A204.1 (cell line): ENCODE measurements around the gene SRSF2.
"Not testable (repeated sequence)": the region's sequence is repeated elsewhere in the genome, so short reads cannot be mapped to it uniquely, and the experiment has no call there.

Experiments
- FAIRE-seq: peaks from 2 replicates; lab custom pipeline; 2012; peaks lifted over from hg19 to GRCh38; lab: Jason Lieb, UNC

SRSF2 gene

GRCh38 chr17:76700617-76701470 is 36.3 kb downstream of the SRSF2 start:
- FAIRE-seq, result no peak

DNA sequence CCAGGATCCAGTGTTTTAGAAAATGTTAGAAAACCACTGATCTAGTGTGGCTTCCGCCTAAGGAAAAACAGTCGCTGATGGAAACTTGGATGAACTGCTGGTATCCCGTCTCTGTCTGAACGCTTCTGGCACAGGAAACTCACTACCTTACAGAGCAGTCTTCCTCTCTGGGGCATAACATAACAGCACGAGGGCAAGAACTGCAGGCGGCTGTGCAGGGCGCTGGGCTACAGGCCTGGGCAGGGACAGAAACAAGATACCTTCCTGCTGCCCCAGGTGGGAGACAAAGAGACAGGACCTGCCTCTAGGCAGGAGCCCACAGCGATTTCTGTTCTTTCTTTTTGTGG is 36.9 kb downstream of the SRSF2 start:
- FAIRE-seq, result no peak

DNA sequence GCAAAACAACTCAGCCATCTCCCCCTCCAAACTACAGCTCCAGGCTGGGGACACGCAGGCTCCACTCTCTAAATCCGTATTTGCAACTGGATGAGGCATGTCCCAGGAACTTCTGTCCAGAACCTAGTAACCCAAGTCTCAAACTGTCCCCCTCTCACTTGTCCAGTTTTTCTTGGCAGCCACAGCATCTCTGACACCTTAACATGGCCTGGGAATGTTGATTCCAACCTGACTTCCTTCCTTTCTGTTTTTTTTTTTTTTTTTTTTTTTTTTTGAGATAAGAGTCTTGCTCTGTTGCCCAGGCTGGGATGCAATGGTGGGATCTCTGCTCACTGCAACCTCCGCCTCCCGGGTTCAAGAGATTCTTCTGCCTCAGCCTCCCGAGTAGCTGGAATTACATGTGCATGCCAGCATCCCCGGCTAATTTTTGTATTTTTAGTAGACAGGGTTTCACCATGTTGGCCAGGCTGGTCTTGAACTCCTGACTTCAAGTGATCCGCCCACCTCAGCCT is 38.6 kb downstream of the SRSF2 start:
- not testable (repeated sequence) for FAIRE-seq

- no peak for FAIRE-seq
Measured at GRCh38 chr17:76697702-76698465, 39.2 kb downstream of the SRSF2 start.

DNA sequence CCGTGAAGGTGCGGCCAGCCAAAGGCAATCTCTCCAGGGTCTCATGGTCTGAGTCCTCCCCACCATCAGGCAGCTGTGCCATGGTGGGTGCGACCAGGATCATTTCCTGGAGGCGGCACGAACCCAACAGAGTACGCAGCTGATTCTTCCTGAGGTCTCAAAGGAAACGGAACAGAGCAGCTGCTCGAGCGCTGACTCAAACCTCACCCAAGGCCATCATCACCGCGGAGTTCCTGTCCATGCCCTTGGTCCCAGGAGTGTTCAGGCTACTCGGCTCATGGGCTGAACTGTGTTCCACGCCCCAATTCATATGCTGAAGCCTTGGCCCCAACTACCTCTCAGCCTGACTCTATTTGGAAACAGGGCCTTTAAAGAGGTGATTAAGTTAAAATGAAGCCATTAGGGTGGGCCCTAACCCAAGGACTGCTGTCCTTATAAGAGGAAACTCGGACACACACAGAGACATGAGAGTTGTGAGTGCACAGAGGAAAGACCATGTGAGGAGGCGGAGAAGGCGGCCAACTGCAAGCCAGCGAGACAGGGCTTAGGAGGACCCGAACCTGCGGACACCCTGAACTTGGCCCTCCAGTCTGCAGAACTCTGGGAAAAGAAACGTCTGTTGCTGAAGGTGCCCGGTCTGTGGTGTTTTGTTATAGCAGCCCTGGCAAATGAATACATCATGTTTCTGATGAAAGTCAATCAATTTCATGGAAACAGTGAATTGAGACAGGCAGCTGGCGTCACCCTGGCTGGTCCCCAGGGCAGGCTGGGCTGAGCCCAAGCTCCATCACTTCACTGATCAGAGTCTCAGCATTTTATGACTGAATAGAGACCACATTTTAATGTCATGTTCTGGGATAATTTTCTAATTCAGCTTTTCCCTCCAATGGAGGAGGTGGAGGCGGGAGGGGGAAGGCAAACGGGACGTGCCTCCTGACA is 40.1 kb downstream of the SRSF2 start:
- FAIRE-seq, result no peak

DNA sequence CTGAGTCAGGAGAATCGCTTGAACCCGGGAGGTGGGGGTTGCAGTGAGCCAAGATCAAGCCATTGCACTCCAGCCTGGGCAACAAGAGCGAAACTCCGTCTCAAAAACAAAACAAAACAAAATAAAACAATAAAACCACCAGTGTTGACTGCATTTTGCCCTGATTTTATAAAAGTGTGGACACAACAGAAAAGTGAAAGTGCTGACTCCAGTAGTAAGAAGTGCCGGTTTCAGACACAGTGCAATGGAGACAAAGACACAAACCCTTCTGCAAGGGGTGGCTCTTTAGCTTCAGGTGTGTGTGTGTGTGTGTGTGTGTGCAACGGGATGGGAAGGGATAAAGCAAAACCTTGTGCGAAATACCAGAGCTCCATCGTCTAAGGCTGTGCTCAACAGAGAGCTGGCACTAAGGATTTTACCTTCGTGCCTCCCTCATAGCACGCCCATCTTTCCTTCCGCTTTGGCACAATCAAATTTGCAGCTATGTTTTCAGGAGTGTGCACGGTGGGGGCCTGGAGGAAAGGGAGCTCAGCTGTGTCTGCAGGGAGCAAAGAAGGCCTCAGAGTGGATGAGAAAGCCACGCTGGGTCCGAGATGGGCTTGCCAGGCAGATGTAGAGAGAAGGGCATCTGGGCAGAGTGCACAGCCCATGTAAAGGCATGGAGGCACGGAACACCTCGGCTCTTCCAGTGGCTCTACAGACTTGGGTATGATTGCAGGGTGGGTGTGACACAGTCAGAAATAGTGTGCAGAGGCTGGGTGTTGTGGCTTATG is 41.9 kb downstream of the SRSF2 start:
- FAIRE-seq, result no peak

GRCh38 chr17:76691379-76692191 is 45.5 kb downstream of the SRSF2 start:
- FAIRE-seq, result no peak

- no peak for FAIRE-seq
Measured at GRCh38 chr17:76690596-76691280, 46.4 kb downstream of the SRSF2 start.

DNA sequence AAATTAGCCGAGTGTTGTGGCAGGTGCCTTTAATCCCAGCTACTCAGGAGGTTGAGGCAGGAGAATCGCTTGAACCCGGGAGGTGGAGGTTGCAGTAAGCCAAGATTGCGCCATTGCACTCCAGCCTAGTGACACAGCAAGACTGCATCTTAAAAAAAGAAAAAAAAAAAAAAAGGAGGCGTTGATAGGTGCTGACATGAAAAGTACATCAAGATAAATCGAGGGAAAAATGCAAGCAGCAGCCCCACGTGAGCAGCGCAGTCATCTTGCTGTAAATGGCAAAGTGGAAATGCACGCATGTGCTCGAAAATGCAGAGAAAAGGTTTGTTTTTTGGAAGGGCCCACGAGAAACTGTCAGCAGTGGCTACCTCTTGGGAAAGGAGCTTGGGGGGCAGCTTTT is 47.3 kb downstream of the SRSF2 start:
- no peak for FAIRE-seq

DNA sequence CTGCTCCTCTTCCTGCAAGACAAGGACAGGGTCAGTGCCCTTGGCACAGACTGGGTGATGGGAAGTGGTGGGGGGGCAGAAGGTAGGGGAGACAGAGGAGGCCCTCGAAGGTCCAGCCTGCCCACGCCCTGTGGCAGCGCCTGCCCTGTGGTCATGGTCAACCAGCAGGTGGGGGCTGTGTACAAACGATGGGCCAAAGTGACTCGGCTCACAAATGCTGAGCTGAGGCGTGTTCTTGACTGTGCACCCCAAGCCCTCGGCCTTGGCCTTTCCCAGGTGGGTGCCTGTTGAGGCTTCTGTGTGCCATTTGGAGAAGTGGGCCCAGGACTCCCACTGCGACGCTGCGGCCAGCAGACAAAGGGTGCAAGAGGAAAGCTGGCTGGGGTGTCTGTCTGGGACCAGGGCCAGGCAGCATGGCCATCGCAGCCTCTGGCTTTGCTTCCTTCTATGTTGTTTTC is 48.9 kb downstream of the SRSF2 start:
- no peak for FAIRE-seq

GRCh38 chr17:76687298-76688164 is 49.6 kb downstream of the SRSF2 start:
- no peak for FAIRE-seq

DNA sequence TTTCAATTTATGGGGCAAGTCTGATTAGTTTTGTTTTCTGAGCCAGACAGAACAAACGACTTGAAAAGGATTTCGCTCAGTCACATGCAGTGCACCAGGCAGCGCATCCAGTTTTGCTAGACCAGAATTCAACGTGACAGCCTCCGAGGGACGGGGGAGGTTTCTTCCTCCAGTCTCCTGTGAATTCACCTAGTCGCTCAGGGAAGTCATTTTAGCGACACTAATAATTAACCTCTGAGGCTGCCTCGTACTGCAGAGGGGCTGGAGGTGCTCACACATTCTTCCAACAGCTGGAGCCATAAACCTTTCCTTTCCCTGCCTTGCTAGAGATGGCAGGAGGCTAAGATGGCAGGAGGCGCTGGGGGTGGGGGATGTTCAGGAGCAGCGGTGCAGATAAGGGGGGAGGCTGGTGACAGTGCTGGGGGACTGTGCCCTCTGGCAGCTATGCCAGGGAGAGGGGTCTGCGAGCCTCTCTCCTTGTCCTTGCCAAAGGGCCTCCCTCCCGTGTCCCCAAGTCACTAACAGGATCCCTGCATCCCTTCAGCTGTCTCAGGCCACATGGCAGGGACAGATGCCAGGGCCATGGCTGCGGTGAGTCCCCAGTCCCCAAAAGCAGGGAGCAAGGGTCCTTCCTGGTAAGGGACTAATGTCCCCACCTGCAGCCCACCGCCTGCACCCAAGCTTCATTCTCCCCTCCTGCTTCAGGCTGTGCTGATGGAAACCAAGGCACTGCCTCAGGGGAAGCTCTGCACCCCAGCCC is 50.4 kb downstream of the SRSF2 start:
- FAIRE-seq, result no peak

DNA sequence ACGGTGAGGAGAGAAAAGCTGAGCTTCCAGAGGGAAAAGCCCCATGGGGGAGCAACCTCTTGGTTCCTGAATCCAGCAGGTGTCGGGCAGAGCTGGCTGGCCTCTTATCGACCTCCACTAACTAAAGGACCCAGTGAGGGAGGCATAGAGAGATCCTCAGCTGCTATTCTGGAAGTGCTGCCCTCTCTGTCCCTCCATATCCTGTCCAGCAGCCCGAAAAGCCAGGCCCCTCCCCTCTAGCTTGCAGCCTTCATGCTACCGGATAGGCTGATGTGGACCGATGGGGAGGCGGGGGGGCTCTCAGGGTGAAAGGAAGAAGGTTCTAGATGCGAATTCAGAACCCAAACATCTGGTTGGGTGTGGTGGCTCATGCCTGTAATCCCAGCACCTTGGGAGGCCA is 51.3 kb downstream of the SRSF2 start:
- FAIRE-seq, result no peak

- no peak for FAIRE-seq
Measured at GRCh38 chr17:76685366-76685765, 51.8 kb downstream of the SRSF2 start.

DNA sequence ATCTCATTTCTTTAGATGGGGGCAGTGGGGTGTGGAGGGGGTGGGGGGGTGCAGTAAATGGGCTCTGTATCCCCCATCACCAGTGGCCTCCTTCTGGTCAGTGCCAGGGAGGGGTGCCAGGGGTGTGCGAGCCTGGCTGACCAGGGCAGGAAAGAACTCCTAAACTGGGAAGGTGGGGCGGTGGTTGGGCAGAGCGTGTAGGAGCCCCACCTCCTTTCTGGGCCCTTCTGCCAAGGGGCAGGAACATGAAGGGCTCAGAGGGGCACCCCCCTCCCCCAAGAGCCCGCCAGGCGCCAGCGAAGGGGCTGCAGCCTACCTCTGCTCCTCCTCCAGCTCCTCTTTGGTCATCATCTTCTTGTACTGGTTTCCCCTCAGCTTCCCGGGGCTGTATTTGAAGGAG is 52.4 kb downstream of the SRSF2 start:
- no peak for FAIRE-seq
